Lower leg skin (tissue), 3 donors: ENCODE results near the gene SCYGR3.

Source experiments
- CTCF ChIP-seq, 3 donors: fragments of 450-650 bp; IDR thresholded peaks; one replicate each; pipeline ENCODE4 v1.5.1; 2016; ENCODE audit warnings: antibody characterized with exemption in 3 of 3, mild to moderate bottlenecking in 3 of 3, moderate library complexity in 2 of 3
- POLR2A ChIP-seq, 2 donors: fragments of 450-650 bp; IDR thresholded peaks; one replicate each; pipeline ENCODE4 v1.6.1; 2016 to 2017; ENCODE audit warnings: antibody characterized with exemption in 2 of 2, mild to moderate bottlenecking in 1 of 2, moderate library complexity in 1 of 2

GRCh38 chr2:227578642-227579041 is 36.0 kb downstream of the SCYGR3 start:
- TF ChIP-seq POLR2A (IDR thresholded peaks at IDR 0.05) (no peak), CTCF (IDR thresholded peaks at IDR 0.05) (no peak)
